Esophagus muscularis mucosa (tissue), 4 donors: Measurements from ENCODE around the gene CGB1. TPM values are rescaled to one million over a fixed set of nuclear protein-coding genes. Genes with fewer than 3 reads are reported as not detected.
A peak's percentile ranks its signal among the peaks of the same experiment; 100 is the strongest.
"Not testable (repeated sequence)": the region's sequence is repeated elsewhere in the genome, so short reads cannot be mapped to it uniquely, and the experiment has no call there.

Experiments used
- DNase-seq: peaks from one replicate; pipeline ENCODE4 v3.0.0-alpha.2; 2017; ENCODE audit errors: extremely low spot score
- H3K27ac ChIP-seq, 4 donors: fragments of 200-600 bp; sonication (generic); replicated peaks in 1 of 4; 1 replicate in 3 of 4; 2 replicates in 1 of 4; pipeline ENCODE4 v1.5.1; 2016 to 2019; ENCODE audit warnings: mild to moderate bottlenecking in 1 of 4
- H3K27me3 ChIP-seq, 4 donors: fragments of 200-600 bp; sonication (generic); one replicate each; pipeline versions ENCODE4 v1.5.1 to v1.6.0; 2016 to 2019
- H3K36me3 ChIP-seq, 4 donors: fragments of 200-600 bp; sonication (generic); one replicate each; pipeline ENCODE4 v1.5.1; 2016 to 2019
- H3K4me1 ChIP-seq, 4 donors: fragments of 200-600 bp; sonication (generic); one replicate each; pipeline ENCODE4 v1.5.1; 2016 to 2019
- H3K4me3 ChIP-seq, 4 donors: fragments of 200-600 bp; sonication (generic); 1 replicate in 2 of 4; 2 replicates in 2 of 4; pipeline ENCODE4 v1.5.1; 2016 to 2019; ENCODE audit warnings: mild to moderate bottlenecking in 4 of 4, moderate library complexity in 1 of 4
- H3K9me3 ChIP-seq, 4 donors: fragments of 200-600 bp; sonication (generic); 1 replicate in 3 of 4; 2 replicates in 1 of 4; pipeline ENCODE4 v1.5.1; 2016 to 2019
- CTCF ChIP-seq, 3 experiments: fragments of 200-600 bp in 2 of 3; fragments of 450-650 bp in 1 of 3; sonication (generic) in 2 of 3; IDR thresholded peaks; one replicate each; pipeline ENCODE4 v1.5.1; 2017 to 2019; ENCODE audit warnings: antibody characterized with exemption in 3 of 3, mild to moderate bottlenecking in 2 of 3, moderate library complexity in 1 of 3
- EP300 ChIP-seq: sonication (generic); formaldehyde crosslinking; IDR thresholded peaks from one replicate; pipeline ENCODE4 v1.6.1; 2017; ENCODE audit warnings: antibody characterized with exemption
- POLR2A ChIP-seq: fragments of 450-650 bp; IDR thresholded peaks from one replicate; pipeline ENCODE4 v1.6.1; 2017; ENCODE audit warnings: antibody characterized with exemption, moderate library complexity, mild to moderate bottlenecking, low read depth
- POLR2AphosphoS5 ChIP-seq, 2 donors: sonication (generic); formaldehyde crosslinking; IDR thresholded peaks; one replicate each; pipeline ENCODE4 v1.6.1; 2017; ENCODE audit warnings: antibody characterized with exemption in 2 of 2
- WGBS: methylation state at CpG from one replicate; pipeline ENCODE4 v1.1.5; 2018; 5-methylcytosine and 5-hydroxymethylcytosine counted together
- intact Hi-C: fragments of 100-400 bp; cut with DNase I; formaldehyde crosslinking; loops from one replicate; pipeline ENCODE4 v1.15.1; 2023
- total RNA-seq, 4 donors: library from RNA; depleted of rRNA; stranded (reverse); fragments of >200 nt; gene quantifications; one replicate each; pipeline versions ENCODE4 v1.1.0 to v1.2.1, GENCODE V29; 2016

The CGB1 gene
- total RNA-seq, 4 donors from 2014 or later = not detected

- Histone ChIP-seq H3K27me3 (peaks cover 0 to 37% (median 14%) of the 10 kb centered on the region in 4 donors), H3K27ac (no peak overlapping the region), H3K9me3 (no peaks in the 10 kb centered on the region), H3K4me1 (peaks cover 19 to 28% (median 26%) of the 10 kb centered on the region in 4 donors), H3K4me3 (no peak overlapping the region), H3K36me3 (no peaks in the 10 kb centered on the region)
- intact Hi-C loops = no loop called here
- no peak for DNase-seq
- TF ChIP-seq EP300 (no peak), CTCF (IDR thresholded peaks at IDR 0.05) (no peak), POLR2A (no peak), POLR2AphosphoS5 (IDR thresholded peaks at IDR 0.05) (no peak)
- 93% methylated on average over 9 of the region's 9 CpGs for WGBS
Measured at GRCh38 chr19:49022116-49022515, 14.6 kb downstream of the CGB1 start.

DNA sequence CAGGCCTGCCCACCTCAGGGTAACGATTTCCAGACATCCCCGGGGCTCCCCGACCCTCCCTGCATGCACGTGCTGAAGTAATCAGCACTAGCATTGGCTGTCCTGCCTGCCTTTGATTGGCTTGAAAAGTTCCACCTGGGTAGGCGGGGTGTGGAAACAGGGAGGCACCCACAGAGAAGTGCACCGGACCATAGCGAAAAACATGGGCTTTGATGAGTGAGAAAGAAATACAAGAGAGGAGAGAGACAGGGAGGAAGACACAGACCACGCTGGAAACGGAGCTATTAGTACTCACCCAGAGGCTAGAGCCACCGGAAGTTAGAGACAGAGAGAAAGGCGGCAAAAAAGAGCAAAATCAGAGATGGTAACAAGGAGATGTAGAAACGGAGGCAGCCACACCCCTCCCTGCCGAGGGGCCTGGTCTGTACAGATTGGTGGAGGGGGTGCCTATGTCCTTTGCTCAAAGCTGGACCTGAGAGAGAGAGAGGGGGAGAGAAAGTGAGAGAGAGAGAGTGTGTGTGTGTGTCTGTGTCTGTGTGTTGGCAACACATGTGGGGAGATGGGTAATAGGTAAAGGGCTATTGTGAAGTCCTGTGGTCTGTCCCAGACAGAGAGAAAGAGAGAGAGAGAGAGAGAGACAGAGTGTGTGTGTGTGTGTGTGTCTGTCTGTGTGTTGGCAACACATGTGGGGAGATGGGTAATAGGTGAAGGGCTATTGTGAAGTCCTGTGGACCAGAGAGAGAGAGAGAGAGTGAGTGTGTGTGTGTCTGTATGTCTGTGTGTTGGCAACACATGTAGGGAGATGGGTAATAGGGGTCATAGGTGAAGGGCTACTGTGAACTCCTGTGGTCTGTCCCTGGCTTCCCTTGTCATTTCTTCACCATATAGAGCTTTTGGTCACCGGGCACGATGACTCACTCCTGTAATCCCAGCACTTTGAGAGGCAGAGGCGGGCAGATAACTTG, 15.5 kb downstream of the CGB1 start:
- peaks cover 0 to 41% (median 14%) of the 10 kb centered on the region in 4 donors for H3K27me3 ChIP-seq
- intact Hi-C loops = no loop called here
- WGBS = 46% methylated on average over 16 of the region's 16 CpGs

GRCh38 chr19:49020342-49020741, 16.4 kb downstream of the CGB1 start:
- intact Hi-C loops = no loop called here
- DNase-seq = no peak
- peaks cover 0 to 13% (median 10%) of the 10 kb centered on the region in 4 donors for H3K36me3 ChIP-seq
- H3K27me3 ChIP-seq = peaks cover 0 to 41% (median 14%) of the 10 kb centered on the region in 4 donors
- WGBS = 82% methylated on average over 11 of the region's 11 CpGs
- no peak overlapping the region for H3K27ac ChIP-seq
- no peaks in the 10 kb centered on the region for H3K9me3 ChIP-seq
- TF ChIP-seq POLR2AphosphoS5 (IDR thresholded peaks at IDR 0.05) = no peak
- no peak for TF ChIP-seq POLR2A
- no peak for TF ChIP-seq EP300
- H3K4me1 ChIP-seq = peaks cover 19 to 30% (median 26%) of the 10 kb centered on the region in 4 donors
- no peak overlapping the region for H3K4me3 ChIP-seq

More for the DNA sequence above, 15.5 kb downstream of the CGB1 start:
- peaks cover 19 to 30% (median 26%) of the 10 kb centered on the region in 4 donors for H3K4me1 ChIP-seq
- H3K4me3 ChIP-seq = no peak overlapping the region
- DNase-seq = no peak
- no peaks in the 10 kb centered on the region for H3K9me3 ChIP-seq
- H3K36me3 ChIP-seq = peaks cover 0 to 4% (median 2%) of the 10 kb centered on the region in 4 donors
- TF ChIP-seq POLR2A (no peak), CTCF (IDR thresholded peaks at IDR 0.05) (no peak), EP300 (no peak), POLR2AphosphoS5 (IDR thresholded peaks at IDR 0.05) (no peak)
- H3K27ac ChIP-seq = no peak overlapping the region

DNA sequence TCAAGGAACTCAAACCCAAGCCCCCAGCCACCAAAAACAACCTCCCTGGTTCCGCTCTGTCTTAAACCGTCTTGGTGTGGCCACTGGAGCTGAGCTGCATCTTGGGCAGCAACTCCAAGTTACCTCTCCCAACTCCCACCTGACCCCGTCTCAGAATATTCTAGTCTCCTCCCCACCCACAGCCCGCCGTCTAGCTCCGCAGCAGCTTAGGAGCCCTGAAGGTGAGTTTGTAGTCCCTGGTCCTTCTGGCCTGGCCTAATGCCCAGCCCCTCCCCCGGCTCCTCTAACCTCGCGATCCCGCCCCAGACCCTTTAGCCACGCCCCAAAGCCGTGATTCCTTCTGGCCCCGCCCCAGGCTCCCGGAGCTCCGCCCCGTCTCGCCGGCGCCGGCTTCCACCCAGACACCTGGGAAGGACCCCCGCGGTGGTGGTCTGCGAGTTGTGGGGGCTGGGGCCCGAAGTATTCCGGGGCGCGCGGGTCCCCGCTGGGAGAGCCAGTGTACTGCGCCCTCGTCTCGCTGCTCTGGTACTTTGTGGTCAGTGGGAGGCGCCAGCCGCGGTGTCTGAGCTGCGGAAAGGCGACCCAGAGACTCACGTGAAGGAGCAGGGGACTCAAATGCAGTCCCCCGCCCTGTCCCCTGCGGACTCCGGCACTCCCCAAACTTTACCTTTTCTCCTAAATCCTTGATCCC, 17.3 kb downstream of the CGB1 start:
- H3K4me3 ChIP-seq = peak overlapping the region; percentile 53 to 64 (median 55)
- no peak overlapping the region for H3K27ac ChIP-seq
- 11% methylated on average over 27 of the region's 41 CpGs for WGBS
- TF ChIP-seq POLR2A (no peak), EP300 (no peak), CTCF (IDR thresholded peaks at IDR 0.05) (no peak), POLR2AphosphoS5 (IDR thresholded peaks at IDR 0.05) (no peak)
- H3K4me1 ChIP-seq = peaks cover 19 to 30% (median 26%) of the 10 kb centered on the region in 4 donors
- DNase-seq = no peak
- intact Hi-C loops = no loop called here
- peaks cover 0 to 41% (median 14%) of the 10 kb centered on the region in 4 donors for H3K27me3 ChIP-seq
- H3K9me3 ChIP-seq = no peaks in the 10 kb centered on the region
- H3K36me3 ChIP-seq = peaks cover 0 to 22% (median 20%) of the 10 kb centered on the region in 4 donors

GRCh38 chr19:49018388-49019241, 18.1 kb downstream of the CGB1 start:
- H3K27me3 ChIP-seq = peaks cover 0 to 41% (median 14%) of the 10 kb centered on the region in 4 donors
- intact Hi-C loops, H3K27ac ChIP-seq, DNase-seq, H3K9me3 ChIP-seq: not testable (repeated sequence)
- 2% methylated on average over 16 of the region's 50 CpGs for WGBS
- H3K36me3 ChIP-seq = peaks cover 0 to 30% (median 28%) of the 10 kb centered on the region in 4 donors
- peaks cover 19 to 30% (median 26%) of the 10 kb centered on the region in 4 donors for H3K4me1 ChIP-seq
- peak overlapping the region; percentile 53 to 64 (median 55) for H3K4me3 ChIP-seq
